IMR-90 (cell line): ENCODE measurements around the gene AVPR2. TPM values are rescaled to one million over a fixed set of nuclear protein-coding genes. Genes with fewer than 3 reads are reported as not detected.

Experiments used
- ATAC-seq: fragments of 200-7000 bp; cut with Tn5 transposase; 2 replicates; pipeline ENCODE4 v1.9.1; 2020; ENCODE audit warnings: low read depth, mild to moderate bottlenecking, moderate library complexity
- BruUV-seq: library from RNA; stranded (reverse); fragments of 400-500 nt; replicated peaks from 2 replicates; lab custom pipeline; 2021; lab: Mats Ljungman, UMichigan
- CTCF ChIA-PET: fragments of 300-600 bp; formaldehyde crosslinking; extraction: SDS; loops from one replicate; lab custom pipeline; 2021; ENCODE audit warnings: antibody characterized with exemption; lab: Yijun Ruan, JAX
- POLR2A ChIA-PET: fragments of 300-600 bp; sonication (Branson Sonifier 250); formaldehyde crosslinking; loops from one replicate; lab custom pipeline; 2022; ENCODE audit warnings: antibody characterized with exemption; ENCODE audit not compliant: unreplicated experiment; lab: Charles Lee
- DNase-seq: peaks from one replicate; pipeline ENCODE4 v3.0.0; 2013
- H2AFZ ChIP-seq: replicated peaks from 2 replicates; pipeline ENCODE3; 2013; ENCODE audit warnings: low read length, mild to moderate bottlenecking; ENCODE audit not compliant: poor library complexity
- H2AK5ac ChIP-seq: 2 replicates; pipeline ENCODE4 v1.6.1; 2013; ENCODE audit warnings: low read depth, low read length, inconsistent platforms
- H2AK9ac ChIP-seq: replicated peaks from 2 replicates; pipeline ENCODE3; 2013; ENCODE audit warnings: mild to moderate bottlenecking, low read depth, low read length, moderate library complexity; ENCODE audit not compliant: poor library complexity
- H2BK120ac ChIP-seq: 2 replicates; pipeline ENCODE4 v1.6.1; 2013; ENCODE audit warnings: low read depth, low read length, inconsistent platforms
- H2BK15ac ChIP-seq: 3 replicates; pipeline ENCODE4 v1.6.1; 2013; ENCODE audit warnings: low read depth, low read length, inconsistent platforms
- H2BK20ac ChIP-seq: 2 replicates; pipeline ENCODE4 v1.6.1; 2013; ENCODE audit warnings: low read depth, mild to moderate bottlenecking, inconsistent platforms, low read length, moderate library complexity
- H2BK5ac ChIP-seq: 2 replicates; pipeline ENCODE4 v1.6.1; 2013; ENCODE audit warnings: mild to moderate bottlenecking, low read depth, low read length, inconsistent platforms; ENCODE audit not compliant: poor library complexity, severe bottlenecking
- H3K14ac ChIP-seq: replicated peaks from 2 replicates; pipeline ENCODE4 v1.6.1; 2013; ENCODE audit warnings: low read depth, low read length, inconsistent platforms
- H3K18ac ChIP-seq: 2 replicates; pipeline ENCODE4 v1.6.1; 2013; ENCODE audit warnings: low read depth, low read length, control low read depth
- H3K23ac ChIP-seq: 2 replicates; pipeline ENCODE4 v1.6.1; 2013; ENCODE audit warnings: low read depth, low read length, inconsistent platforms
- H3K27ac ChIP-seq: 2 replicates; pipeline ENCODE4 v1.5.1; 2013; ENCODE audit warnings: mild to moderate bottlenecking, control low read depth, low read length; ENCODE audit not compliant: insufficient read depth
- H3K27me3 ChIP-seq: 2 replicates; pipeline ENCODE4 v1.6.1; 2013; ENCODE audit warnings: low read length; ENCODE audit not compliant: control insufficient read depth, insufficient read depth
- H3K36me3 ChIP-seq: 2 replicates; pipeline ENCODE4 v1.6.1; 2013; ENCODE audit warnings: low read length, mixed read lengths; ENCODE audit not compliant: control insufficient read depth, insufficient read depth
- H3K4ac ChIP-seq: 2 replicates; pipeline ENCODE4 v1.6.1; 2013; ENCODE audit warnings: low read depth, low read length, inconsistent platforms
- H3K4me1 ChIP-seq: 2 replicates; pipeline ENCODE4 v1.6.1; 2013; ENCODE audit warnings: low read length, mixed read lengths; ENCODE audit not compliant: control insufficient read depth, insufficient read depth
- H3K4me2 ChIP-seq: 2 replicates; pipeline ENCODE4 v1.6.1; 2013; ENCODE audit warnings: low read depth, mild to moderate bottlenecking, control low read depth, low read length, moderate library complexity
- H3K4me3 ChIP-seq: 2 replicates; pipeline ENCODE4 v1.5.1; 2013; ENCODE audit warnings: low read depth, mild to moderate bottlenecking, control low read depth, low read length, moderate library complexity; ENCODE audit not compliant: insufficient read depth
- H3K56ac ChIP-seq: 2 replicates; pipeline ENCODE4 v1.6.1; 2013; ENCODE audit warnings: low read length, inconsistent platforms; ENCODE audit not compliant: insufficient read depth; ENCODE audit errors: extremely low read depth
- H3K79me1 ChIP-seq, 2 experiments: 2 replicates each; pipeline ENCODE4 v1.6.1; 2013; ENCODE audit warnings: low read length in 2 of 2, inconsistent platforms in 1 of 2, low read depth in 1 of 2
- H3K9ac ChIP-seq: 2 replicates; pipeline ENCODE4 v1.6.1; 2013; ENCODE audit warnings: low read depth, low read length, control low read depth
- H3K9me1 ChIP-seq: 2 replicates; pipeline ENCODE4 v1.6.1; 2013; ENCODE audit warnings: low read length, inconsistent platforms; ENCODE audit not compliant: insufficient read depth
- H3K9me3 ChIP-seq: 2 replicates; pipeline ENCODE4 v1.6.1; 2013; ENCODE audit warnings: low read length; ENCODE audit not compliant: control insufficient read depth, insufficient read depth
- H4K20me1 ChIP-seq: 2 replicates; pipeline ENCODE4 v1.6.1; 2013; ENCODE audit warnings: low read length, inconsistent platforms; ENCODE audit not compliant: insufficient read depth
- H4K5ac ChIP-seq: 2 replicates; pipeline ENCODE4 v1.6.1; 2013; ENCODE audit warnings: mild to moderate bottlenecking, low read depth, low read length, control low read depth
- H4K8ac ChIP-seq, 2 experiments: 2 replicates each; pipeline ENCODE4 v1.6.1; 2013; ENCODE audit warnings: low read depth in 2 of 2, low read length in 2 of 2, control low read depth in 1 of 2, inconsistent platforms in 1 of 2
- H4K91ac ChIP-seq: 2 replicates; pipeline ENCODE4 v1.6.1; 2013; ENCODE audit warnings: low read depth, low read length, inconsistent platforms; ENCODE audit not compliant: insufficient read depth
- BHLHE40 ChIP-seq: fragments of 150-350 bp; IDR thresholded peaks from 2 replicates; pipeline ENCODE4 v1.6.1; 2016; ENCODE audit warnings: mild to moderate bottlenecking, low read depth, low read length
- CEBPB ChIP-seq: IDR thresholded peaks from 2 replicates; pipeline ENCODE4 v1.6.1; 2012; ENCODE audit warnings: low read depth, low read length, improper control_type of control experiment
- CHD1 ChIP-seq: IDR thresholded peaks from 2 replicates; pipeline ENCODE4 v1.6.1; 2012; ENCODE audit warnings: low read depth, low read length, improper control_type of control experiment
- CTCF ChIP-seq: conservative IDR thresholded peaks from 2 replicates; pipeline ENCODE4 v1.5.1; 2012; ENCODE audit warnings: mild to moderate bottlenecking, low read depth, low read length, improper control_type of control experiment
- FOS ChIP-seq: fragments of 150-350 bp; IDR thresholded peaks from 2 replicates; pipeline ENCODE4 v1.6.1; 2016; ENCODE audit warnings: low read depth, low read length
- MAFK ChIP-seq: IDR thresholded peaks from 2 replicates; pipeline ENCODE4 v1.6.1; 2012; ENCODE audit warnings: low read depth, low read length, improper control_type of control experiment
- MAZ ChIP-seq: IDR thresholded peaks from 2 replicates; pipeline ENCODE4 v1.6.1; 2012; ENCODE audit warnings: low read depth, mild to moderate bottlenecking, low read length, improper control_type of control experiment, moderate library complexity, borderline replicate concordance
- MXI1 ChIP-seq: IDR thresholded peaks from 2 replicates; pipeline ENCODE4 v1.6.1; 2012; ENCODE audit warnings: low read depth, mild to moderate bottlenecking, low read length, moderate library complexity, borderline replicate concordance
- NFE2L2 ChIP-seq: fragments of 150-350 bp; IDR thresholded peaks from 2 replicates; pipeline ENCODE4 v1.6.1; 2016; ENCODE audit warnings: low read depth, mild to moderate bottlenecking, low read length
- POLR2A ChIP-seq: IDR thresholded peaks from 2 replicates; pipeline ENCODE4 v1.6.1; 2012; ENCODE audit warnings: mild to moderate bottlenecking, low read depth, low read length
- RAD21 ChIP-seq: IDR thresholded peaks from 2 replicates; pipeline ENCODE4 v1.6.1; 2012; ENCODE audit warnings: low read length, improper control_type of control experiment
- RCOR1 ChIP-seq: IDR thresholded peaks from 2 replicates; pipeline ENCODE4 v1.6.1; 2012; ENCODE audit warnings: mild to moderate bottlenecking, low read length, improper control_type of control experiment; ENCODE audit not compliant: insufficient replicate concordance
- RFX5 ChIP-seq: IDR thresholded peaks from 2 replicates; pipeline ENCODE4 v1.8.0; 2012; ENCODE audit warnings: low read depth, mild to moderate bottlenecking, low read length, moderate library complexity
- SMC3 ChIP-seq: fragments of 150-350 bp; IDR thresholded peaks from 2 replicates; pipeline ENCODE4 v1.6.1; 2016; ENCODE audit warnings: low read depth, mild to moderate bottlenecking, antibody characterized with exemption, low read length, moderate library complexity
- WGBS, 2 experiments: methylation state at CpG; one replicate each; pipeline versions ENCODE4 v1.1.5 to v1.1.7; 2013; ENCODE audit warnings: missing lambda C conversion rate in 2 of 2; ENCODE audit not compliant: insufficient read length in 1 of 2; ENCODE audit errors: extremely low coverage in 2 of 2; 5-methylcytosine and 5-hydroxymethylcytosine counted together
- dilution Hi-C: fragments of 300-500 bp; cut with HindIII; formaldehyde crosslinking; loops from one replicate; pipeline ENCODE4 v1.14.3; 2018; ENCODE audit warnings: low sequenced_read_pairs; ENCODE audit not compliant: unreplicated experiment
- in situ Hi-C: fragments of 300-500 bp; cut with MboI; formaldehyde crosslinking; loops from 3 replicates; pipeline ENCODE4 v1.14.3; 2019; ENCODE audit warnings: low sequenced_read_pairs, inconsistent platforms, mixed read lengths
- intact Hi-C: fragments of 100-400 bp; cut with micrococcal nuclease; formaldehyde crosslinking; loops from 2 replicates; pipeline ENCODE4 v1.10.0; 2022
- polyA plus RNA-seq, 3 experiments: library from polyadenylated mRNA; depleted of rRNA; stranded (reverse); fragments of >200 nt; gene quantifications; 2 replicates each; pipeline ENCODE4 v1.2.3, GENCODE V29; 2012; ENCODE audit warnings: low replicate concordance in 1 of 3
- total RNA-seq: library from RNA; depleted of rRNA; stranded (reverse); fragments of >200 nt; gene quantifications from 2 replicates; pipeline ENCODE4 v1.2.3, GENCODE V29; 2012
- TF ChIP-seq, protein P1 (sequence below): fragments of 150-350 bp; IDR thresholded peaks from 2 replicates; pipeline ENCODE4 v1.6.1; 2017; ENCODE audit warnings: mild to moderate bottlenecking, antibody characterized with exemption, low read length, low read depth
- TF ChIP-seq, protein P2 (sequence below): fragments of 150-350 bp; IDR thresholded peaks from 2 replicates; pipeline ENCODE4 v1.6.1; 2016; ENCODE audit warnings: low read depth, mild to moderate bottlenecking, low read length, moderate library complexity, borderline replicate concordance

AVPR2 gene
- total and polyA plus RNA-seq, 2 of the 4 experiments (the other 2 are of a cell fraction) = not detected

- Histone ChIP-seq H3K56ac (no peak overlapping the region), H4K5ac (no peak overlapping the region), H3K4me1 (no peaks in the 10 kb centered on the region), H2BK5ac (no peak overlapping the region), H2AFZ (no peak overlapping the region), H4K20me1 (no peaks in the 10 kb centered on the region; the same call in 1 of the 2 replicates), H3K23ac (no peak overlapping the region), H3K4ac (no peak overlapping the region), H2BK120ac (no peak overlapping the region), H2BK15ac (no peak overlapping the region), H3K9me1 (no peaks in the 10 kb centered on the region), H3K27ac (no peak overlapping the region), H3K9ac (no peak overlapping the region), H3K14ac (no peak overlapping the region), H3K27me3 (peaks cover 34% of the 10 kb centered on the region), H2AK5ac (no peak overlapping the region), H3K36me3 (no peaks in the 10 kb centered on the region), H4K91ac (no peak overlapping the region), H3K79me1 (no peaks in the 10 kb centered on the region), H3K9me3 (no peaks in the 10 kb centered on the region), H3K4me3 (no peak overlapping the region), H3K18ac (no peak overlapping the region), H2BK20ac (no peak overlapping the region), H4K8ac (no peak overlapping the region), H3K4me2 (no peak overlapping the region), H2AK9ac (no peak overlapping the region)
- TF ChIP-seq MAZ = no peak
- no peak for TF ChIP-seq NFE2L2
- no peak for TF ChIP-seq CEBPB
- TF ChIP-seq BHLHE40 = no peak
- TF ChIP-seq, protein P1, sequence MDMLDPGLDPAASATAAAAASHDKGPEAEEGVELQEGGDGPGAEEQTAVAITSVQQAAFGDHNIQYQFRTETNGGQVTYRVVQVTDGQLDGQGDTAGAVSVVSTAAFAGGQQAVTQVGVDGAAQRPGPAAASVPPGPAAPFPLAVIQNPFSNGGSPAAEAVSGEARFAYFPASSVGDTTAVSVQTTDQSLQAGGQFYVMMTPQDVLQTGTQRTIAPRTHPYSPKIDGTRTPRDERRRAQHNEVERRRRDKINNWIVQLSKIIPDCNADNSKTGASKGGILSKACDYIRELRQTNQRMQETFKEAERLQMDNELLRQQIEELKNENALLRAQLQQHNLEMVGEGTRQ = no peak
- TF ChIP-seq RCOR1 = no peak
- TF ChIP-seq CHD1 = no peak
- TF ChIP-seq RFX5 = no peak
- no peak for TF ChIP-seq POLR2A
- TF ChIP-seq MXI1 = no peak
- TF ChIP-seq CTCF = no peak
- TF ChIP-seq SMC3 = no peak
- TF ChIP-seq, protein P2, sequence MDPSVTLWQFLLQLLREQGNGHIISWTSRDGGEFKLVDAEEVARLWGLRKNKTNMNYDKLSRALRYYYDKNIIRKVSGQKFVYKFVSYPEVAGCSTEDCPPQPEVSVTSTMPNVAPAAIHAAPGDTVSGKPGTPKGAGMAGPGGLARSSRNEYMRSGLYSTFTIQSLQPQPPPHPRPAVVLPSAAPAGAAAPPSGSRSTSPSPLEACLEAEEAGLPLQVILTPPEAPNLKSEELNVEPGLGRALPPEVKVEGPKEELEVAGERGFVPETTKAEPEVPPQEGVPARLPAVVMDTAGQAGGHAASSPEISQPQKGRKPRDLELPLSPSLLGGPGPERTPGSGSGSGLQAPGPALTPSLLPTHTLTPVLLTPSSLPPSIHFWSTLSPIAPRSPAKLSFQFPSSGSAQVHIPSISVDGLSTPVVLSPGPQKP = no peak
- no peak for TF ChIP-seq MAFK
- TF ChIP-seq RAD21 = no peak
- no peak for TF ChIP-seq FOS
- ChIA-PET POLR2A (no interaction called here), CTCF (no interaction called here)
- no peak for ATAC-seq
- in situ Hi-C loops (no loop called here), dilution Hi-C loops (no loop called here), intact Hi-C loops (no loop called here)
- no peak for DNase-seq
- WGBS, 2 experiments = 50% methylated on average over 1 of the region's 8 CpGs; no CpG with 5 or more reads in 1 of the 2 experiments
- no TSS peak for BruUV-seq
Measured at GRCh38 chrX:153877571-153878261, 26.8 kb upstream of the AVPR2 start.
